ENCODE data around the gene DNAH9.

The DNAH9 gene

GRCh38 chr17:11900655-11901054 lies 302.4 kb downstream of the DNAH9 start:
- no peaks in the 10 kb centered on the region for H3K36me3 ChIP-seq
- no peaks in the 10 kb centered on the region for H3K27me3 ChIP-seq
- no peaks in the 10 kb centered on the region for H3K9me3 ChIP-seq
- no peak for DNase-seq
- no peaks in the 10 kb centered on the region for H3K4me1 ChIP-seq
- no peak overlapping the region for H3K4me3 ChIP-seq (ENCODE audit: low read depth, low read length)
- TF ChIP-seq, protein P1, sequence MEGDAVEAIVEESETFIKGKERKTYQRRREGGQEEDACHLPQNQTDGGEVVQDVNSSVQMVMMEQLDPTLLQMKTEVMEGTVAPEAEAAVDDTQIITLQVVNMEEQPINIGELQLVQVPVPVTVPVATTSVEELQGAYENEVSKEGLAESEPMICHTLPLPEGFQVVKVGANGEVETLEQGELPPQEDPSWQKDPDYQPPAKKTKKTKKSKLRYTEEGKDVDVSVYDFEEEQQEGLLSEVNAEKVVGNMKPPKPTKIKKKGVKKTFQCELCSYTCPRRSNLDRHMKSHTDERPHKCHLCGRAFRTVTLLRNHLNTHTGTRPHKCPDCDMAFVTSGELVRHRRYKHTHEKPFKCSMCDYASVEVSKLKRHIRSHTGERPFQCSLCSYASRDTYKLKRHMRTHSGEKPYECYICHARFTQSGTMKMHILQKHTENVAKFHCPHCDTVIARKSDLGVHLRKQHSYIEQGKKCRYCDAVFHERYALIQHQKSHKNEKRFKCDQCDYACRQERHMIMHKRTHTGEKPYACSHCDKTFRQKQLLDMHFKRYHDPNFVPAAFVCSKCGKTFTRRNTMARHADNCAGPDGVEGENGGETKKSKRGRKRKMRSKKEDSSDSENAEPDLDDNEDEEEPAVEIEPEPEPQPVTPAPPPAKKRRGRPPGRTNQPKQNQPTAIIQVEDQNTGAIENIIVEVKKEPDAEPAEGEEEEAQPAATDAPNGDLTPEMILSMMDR (IDR thresholded peaks at IDR 0.05; ENCODE audit: low read depth, low read length): no peak

DNA sequence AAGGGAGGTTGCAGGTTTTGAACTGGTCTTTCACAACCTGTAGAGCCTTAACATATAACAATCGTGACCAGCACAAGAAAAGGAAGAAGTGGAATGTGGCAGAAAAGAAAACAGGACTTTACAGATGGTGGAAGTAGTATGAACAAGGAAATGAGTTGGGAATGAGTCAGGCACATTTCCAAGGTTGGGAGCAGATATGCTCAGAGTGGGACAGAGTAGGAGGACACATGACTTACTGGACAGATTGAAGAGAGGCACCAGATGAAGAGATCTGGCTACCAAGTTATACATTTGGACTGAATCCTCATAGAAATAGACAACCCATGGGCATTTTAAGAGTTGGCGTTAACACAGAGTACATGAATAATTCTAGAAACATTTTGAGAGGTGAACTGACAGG lies 303.7 kb downstream of the DNAH9 start:
- TF ChIP-seq, protein P1 (IDR thresholded peaks at IDR 0.05; ENCODE audit: low read depth, low read length): no peak
- H3K4me1 ChIP-seq: no peaks in the 10 kb centered on the region
- H3K36me3 ChIP-seq: no peaks in the 10 kb centered on the region
- no peaks in the 10 kb centered on the region for H3K9me3 ChIP-seq
- DNase-seq: no peak
- no peaks in the 10 kb centered on the region for H3K27me3 ChIP-seq
- H3K4me3 ChIP-seq (ENCODE audit: low read depth, low read length): no peak overlapping the region

DNA sequence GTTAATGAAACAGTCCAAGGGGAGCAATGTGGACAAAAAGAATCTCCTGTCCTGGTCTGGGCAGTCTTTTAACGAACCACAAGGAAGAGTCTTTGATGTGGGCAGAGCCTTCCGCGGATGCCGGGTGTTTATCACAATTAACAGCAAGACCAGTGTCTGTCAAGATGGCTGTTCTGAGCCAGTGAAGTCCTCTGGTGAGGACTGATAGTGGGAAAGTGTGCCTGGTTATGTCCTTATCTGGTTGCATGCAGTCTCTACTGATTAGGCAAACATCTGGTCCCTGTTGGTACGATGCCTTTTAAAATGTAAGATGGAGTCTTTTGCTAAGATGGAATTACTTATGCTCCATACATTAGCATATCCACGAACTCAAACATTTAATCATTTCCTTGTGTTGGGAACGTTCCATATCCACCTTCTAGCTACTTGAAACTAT lies 310.5 kb downstream of the DNAH9 start:
- no peak overlapping the region for H3K4me3 ChIP-seq (ENCODE audit: low read depth, low read length)
- TF ChIP-seq, protein P1 (IDR thresholded peaks at IDR 0.05; ENCODE audit: low read depth, low read length): no peak
- H3K9me3 ChIP-seq: no peaks in the 10 kb centered on the region
- DNase-seq: no peak
- no peaks in the 10 kb centered on the region for H3K27me3 ChIP-seq
- H3K36me3 ChIP-seq: no peaks in the 10 kb centered on the region
- H3K4me1 ChIP-seq: no peaks in the 10 kb centered on the region

GRCh38 chr17:11909348-11909747 lies 311.1 kb downstream of the DNAH9 start:
- no peaks in the 10 kb centered on the region for H3K9me3 ChIP-seq
- no peak overlapping the region for H3K4me3 ChIP-seq (ENCODE audit: low read depth, low read length)
- TF ChIP-seq, protein P1 (IDR thresholded peaks at IDR 0.05; ENCODE audit: low read depth, low read length): no peak
- H3K27me3 ChIP-seq: no peaks in the 10 kb centered on the region
- DNase-seq: no peak
- H3K4me1 ChIP-seq: no peaks in the 10 kb centered on the region
- H3K36me3 ChIP-seq: no peaks in the 10 kb centered on the region

DNA sequence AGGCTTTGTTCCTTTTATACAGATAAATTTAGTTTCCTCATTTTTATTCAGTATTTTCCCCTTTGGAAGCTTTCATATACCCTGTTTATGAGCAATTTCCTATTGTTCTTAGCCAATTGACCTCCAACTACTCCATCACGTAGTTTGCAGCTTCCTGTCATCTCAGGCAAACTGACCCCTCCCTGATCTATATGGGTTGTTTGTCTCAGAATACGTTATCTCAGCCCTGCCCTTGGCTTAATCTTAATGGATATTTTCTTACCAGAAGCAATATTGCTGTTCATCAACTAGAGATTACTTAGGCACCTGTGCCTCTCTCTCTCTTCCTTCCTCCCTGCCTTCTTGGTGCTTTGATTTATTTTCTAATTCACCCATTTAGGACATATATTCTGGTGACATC lies 317.8 kb downstream of the DNAH9 start:
- Histone ChIP-seq H3K36me3 (no peaks in the 10 kb centered on the region), H3K4me1 (no peaks in the 10 kb centered on the region), H3K27me3 (no peaks in the 10 kb centered on the region), H3K9me3 (no peaks in the 10 kb centered on the region), H3K4me3 (ENCODE audit: low read depth, low read length) (no peak overlapping the region)
- TF ChIP-seq, protein P1 (IDR thresholded peaks at IDR 0.05; ENCODE audit: low read depth, low read length): no peak
- no peak for DNase-seq

- TF ChIP-seq, protein P1 (IDR thresholded peaks at IDR 0.05; ENCODE audit: low read depth, low read length): no peak
- no peak for DNase-seq
- Histone ChIP-seq H3K36me3 (no peaks in the 10 kb centered on the region), H3K4me1 (no peaks in the 10 kb centered on the region), H3K9me3 (no peaks in the 10 kb centered on the region), H3K4me3 (ENCODE audit: low read depth, low read length) (no peak overlapping the region), H3K27me3 (no peaks in the 10 kb centered on the region)
Observed at GRCh38 chr17:11917415-11917814, 319.1 kb downstream of the DNAH9 start.

Measured in BE2C (cell line).